Right cardiac atrium (tissue), 5 donors: ENCODE data around the gene TNFSF9. TPM values are rescaled to one million over a fixed set of nuclear protein-coding genes. Genes with fewer than 3 reads are reported as not detected.
"Not testable (repeated sequence)": the region's sequence is repeated elsewhere in the genome, so short reads cannot be mapped to it uniquely, and the experiment has no call there.

Source experiments
- ATAC-seq, 2 donors: fragments of 200-7000 bp; cut with Tn5 transposase; one replicate each; pipeline versions ENCODE4 v1.8.0 to v1.9.1; 2020; ENCODE audit warnings: moderate library complexity in 2 of 2, mild to moderate bottlenecking in 1 of 2
- DNase-seq, 3 donors: peaks; one replicate each; pipeline ENCODE4 v3.0.0-alpha.2; 2020
- H3K27ac ChIP-seq: one replicate; pipeline ENCODE4 v1.5.1; 2013; ENCODE audit warnings: mild to moderate bottlenecking, low read length, control low read depth, moderate library complexity
- H3K27me3 ChIP-seq: one replicate; pipeline ENCODE4 v1.6.1; 2013; ENCODE audit not compliant: control insufficient read depth, insufficient read depth
- H3K4me1 ChIP-seq: one replicate; pipeline ENCODE4 v1.6.1; 2013; ENCODE audit warnings: low read length; ENCODE audit not compliant: control insufficient read depth, insufficient read depth
- H3K4me3 ChIP-seq: one replicate; pipeline ENCODE4 v1.5.1; 2013; ENCODE audit warnings: low read length, control low read depth
- H3K9me3 ChIP-seq: one replicate; pipeline ENCODE4 v1.6.1; 2013; ENCODE audit warnings: low read length; ENCODE audit not compliant: control insufficient read depth
- WGBS: extraction: QIAGEN DNeasy Blood & Tissue Kit; methylation state at CpG from one replicate; pipeline ENCODE4 v1.1.7; 2013; 5-methylcytosine and 5-hydroxymethylcytosine counted together
- intact Hi-C, 4 donors: fragments of 100-400 bp; cut with DNase I; formaldehyde crosslinking; loops; one replicate each; pipeline versions ENCODE4 v1.11.0 to v1.14.0; 2022 to 2023
- polyA plus RNA-seq: library from polyadenylated mRNA; stranded (reverse); fragments of 200-250 nt; gene quantifications from one replicate; pipeline ENCODE4 v1.2.3, GENCODE V29; 2013
- total RNA-seq, 4 donors: library from RNA; stranded (reverse); fragmentation: NEBNext Ultra II Directional; extraction: Animal tissue kit (Norgen Biotek cat#: 25700); gene quantifications; one replicate each; pipeline ENCODE4 v1.2.1, GENCODE V29; 2021
- donor health status: healthy with polysubstance abuse.
- donor health status: DM: no; HTN: yes; CAD: no.
- donor health status: DM: no; HTN: no; CAD: no.
- donor health status: DM: no; HTN: yes; CAD: no; lungs with severe emphysema.
- donor health status: DM: yes; HTN: yes; CAD: no.

Gene TNFSF9
- total and polyA plus RNA-seq, 5 donors: 0.14 to 0.91 (median 0.20) TPM

DNA sequence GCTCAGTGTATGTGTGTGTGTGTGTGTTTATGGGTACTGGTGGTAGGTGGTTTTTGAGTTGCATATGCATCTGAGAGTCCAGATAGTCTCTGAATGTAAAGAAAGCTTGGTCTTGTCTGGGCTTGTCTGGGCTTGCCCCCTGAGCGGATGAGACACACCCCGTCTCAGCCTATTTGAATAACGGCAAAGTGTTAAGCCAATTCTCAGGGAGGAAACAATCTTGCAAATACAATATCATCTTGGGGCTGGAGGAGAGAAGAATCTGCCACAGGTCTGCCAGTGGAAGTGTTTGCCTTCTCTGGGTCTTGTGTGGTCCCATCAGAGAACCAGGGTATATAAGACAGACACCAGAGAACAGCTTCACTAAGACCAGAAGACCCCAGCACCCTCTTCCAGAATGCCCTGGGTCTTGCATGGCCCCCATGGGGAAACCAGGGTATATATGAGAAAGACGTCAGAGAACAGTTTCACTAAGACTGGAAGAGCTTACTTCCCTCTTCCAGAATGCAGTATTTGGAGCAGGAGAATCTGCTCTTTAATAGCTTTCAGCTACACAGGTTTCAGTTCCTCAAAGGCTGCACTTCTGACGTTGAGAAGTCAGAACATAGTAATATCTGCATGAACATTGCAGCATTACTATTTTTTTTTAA is 46.8 kb downstream of the TNFSF9 start:
- Histone ChIP-seq H3K27ac (no peak overlapping the region), H3K4me3 (no peak overlapping the region), H3K9me3 (no peaks in the 10 kb centered on the region), H3K27me3 (no peaks in the 10 kb centered on the region), H3K4me1 (no peaks in the 10 kb centered on the region)
- ATAC-seq (no peak), DNase-seq (no peak)
- 81% methylated on average over 5 of the region's 5 CpGs for WGBS
- intact Hi-C loops: no loop called here

DNA sequence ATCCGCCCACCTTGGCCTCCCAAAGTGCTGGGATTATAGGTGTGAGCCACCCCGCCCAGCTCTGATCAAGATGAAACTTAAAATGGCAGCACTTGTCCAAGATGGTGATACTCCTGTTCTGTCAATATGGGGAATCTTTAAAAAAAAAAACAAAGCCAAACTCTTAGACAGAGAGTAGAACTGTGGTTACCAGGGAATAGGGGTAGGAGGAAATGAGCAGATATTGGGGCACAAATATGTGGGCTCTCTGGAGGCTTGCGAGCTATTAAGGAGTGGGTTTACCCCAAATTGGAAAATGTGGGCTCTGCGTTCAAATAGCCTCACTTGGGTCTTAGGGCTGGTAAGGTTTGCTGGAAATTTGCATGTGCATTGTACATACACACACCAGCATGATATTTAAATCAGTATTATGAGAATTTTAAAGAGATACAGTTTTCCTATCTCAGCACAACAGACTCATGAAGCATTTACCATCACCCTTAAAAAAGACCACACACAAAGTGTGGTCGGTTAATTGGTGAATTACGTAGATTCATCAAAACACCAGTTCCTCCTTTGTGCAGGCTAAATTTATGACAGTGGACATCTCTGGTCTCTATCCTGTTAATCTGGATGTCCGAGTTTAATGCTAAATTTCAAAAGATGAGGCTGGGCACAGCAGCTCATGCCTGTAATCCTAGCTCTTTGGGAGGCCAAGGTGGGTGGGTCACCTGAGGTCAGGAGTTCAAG is 48.8 kb downstream of the TNFSF9 start:
- no peak for ATAC-seq
- no peaks in the 10 kb centered on the region for H3K27me3 ChIP-seq
- H3K9me3 ChIP-seq: no peaks in the 10 kb centered on the region
- no peak overlapping the region for H3K27ac ChIP-seq
- WGBS: 80% methylated on average over 7 of the region's 7 CpGs
- no peak overlapping the region for H3K4me3 ChIP-seq
- intact Hi-C loops: no loop called here
- no peaks in the 10 kb centered on the region for H3K4me1 ChIP-seq
- no peak for DNase-seq

GRCh38 chr19:6580313-6580712 is 49.5 kb downstream of the TNFSF9 start:
- DNase-seq (no peak), ATAC-seq (no peak)
- Histone ChIP-seq H3K27me3 (no peaks in the 10 kb centered on the region), H3K4me3 (no peak overlapping the region), H3K27ac (no peak overlapping the region), H3K4me1 (no peaks in the 10 kb centered on the region), H3K9me3 (no peaks in the 10 kb centered on the region)
- WGBS: 80% methylated on average over 8 of the region's 8 CpGs
- intact Hi-C loops: no loop called here

DNA sequence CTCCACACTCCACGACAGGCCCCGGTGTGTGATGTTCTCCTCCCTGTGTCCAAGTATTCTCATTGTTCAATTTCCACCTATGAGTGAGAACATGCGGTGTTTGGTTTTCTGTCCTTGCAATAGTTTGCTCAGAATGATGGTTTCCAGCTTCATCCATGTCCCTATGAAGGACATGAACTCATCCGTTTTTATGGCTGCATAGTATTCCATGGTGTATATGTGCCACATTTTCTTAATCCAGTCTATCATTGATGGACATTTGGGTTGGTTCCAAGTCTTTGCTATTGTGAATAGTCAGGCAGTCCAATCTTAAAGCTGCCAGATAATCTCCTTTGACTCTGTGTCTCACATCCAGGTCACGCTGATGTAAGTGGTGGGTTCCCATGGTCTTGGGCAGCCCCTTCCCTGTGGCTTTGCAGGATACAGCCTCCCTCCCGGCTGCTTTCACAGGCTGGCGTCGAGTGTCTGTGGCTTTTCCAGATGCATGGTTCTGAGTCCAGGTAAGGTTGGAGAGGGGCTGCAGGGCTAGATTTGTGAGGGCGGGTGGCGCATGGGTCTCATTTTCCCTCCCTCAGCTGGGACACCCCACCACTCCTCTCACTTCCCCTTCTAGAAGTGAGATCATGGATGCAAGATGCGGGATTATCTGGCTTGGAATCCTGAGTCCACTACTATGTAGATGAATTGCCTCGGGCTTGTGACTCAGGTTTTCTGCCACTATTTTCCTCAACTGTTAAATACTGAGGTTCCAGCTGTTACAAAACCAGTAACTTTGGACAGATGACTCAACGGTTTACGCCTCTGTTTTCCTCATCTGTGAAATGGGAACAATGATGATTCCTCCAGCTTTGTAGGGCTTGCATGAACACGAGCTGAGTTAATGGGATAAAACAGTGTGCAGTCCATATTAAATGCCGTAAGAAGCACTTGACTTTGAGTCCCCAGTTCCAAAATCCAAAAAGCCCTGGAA is 52.0 kb downstream of the TNFSF9 start:
- WGBS: 78% methylated on average over 16 of the region's 16 CpGs
- not testable (repeated sequence) for H3K27me3 ChIP-seq

More for the DNA sequence above, 52.0 kb downstream of the TNFSF9 start:
- H3K4me3 ChIP-seq, DNase-seq, H3K4me1 ChIP-seq, H3K27ac ChIP-seq, intact Hi-C loops, H3K9me3 ChIP-seq, ATAC-seq: not testable (repeated sequence)

Other genes starting within 250 kb of the TNFSF9 start
- gene ACER1, start 197.4 kb upstream of the TNFSF9 start, total RNA-seq: not detected
- gene ACER1, start 197.4 kb upstream of the TNFSF9 start, polyA plus RNA-seq: not detected
- 10 to 100 TPM; 61.5 to 79.5 (median 68.6) TPM for gene CLPP, start 169.5 kb upstream of the TNFSF9 start, total RNA-seq
- 73.0 TPM for gene CLPP, start 169.5 kb upstream of the TNFSF9 start, polyA plus RNA-seq
- gene ALKBH7, start 158.2 kb upstream of the TNFSF9 start, total RNA-seq: 100 to 1,000 TPM in 3 of 4 donors, 10 to 100 TPM in 1; 95.6 to 127 (median 119) TPM
- 99.0 TPM for gene ALKBH7, start 158.2 kb upstream of the TNFSF9 start, polyA plus RNA-seq
- 1 to 10 TPM in 2 of 4 donors, under 1 TPM in 2; 0.68 to 1.3 (median 0.99) TPM for gene PSPN, start 155.1 kb upstream of the TNFSF9 start, total RNA-seq
- gene PSPN, start 155.1 kb upstream of the TNFSF9 start, polyA plus RNA-seq: 0.50 TPM
- 10 to 100 TPM; 30.8 to 39.8 (median 34.3) TPM for gene GTF2F1, start 137.9 kb upstream of the TNFSF9 start, total RNA-seq
- gene GTF2F1, start 137.9 kb upstream of the TNFSF9 start, polyA plus RNA-seq: 33.8 TPM
- gene KHSRP, start 106.2 kb upstream of the TNFSF9 start, total RNA-seq: 100 to 1,000 TPM; 105 to 134 (median 112) TPM
- 84.8 TPM for gene KHSRP, start 106.2 kb upstream of the TNFSF9 start, polyA plus RNA-seq
- under 1 TPM; 0.21 to 0.54 (median 0.29) TPM for gene SLC25A41, start 97.3 kb upstream of the TNFSF9 start, total RNA-seq
- gene SLC25A41, start 97.3 kb upstream of the TNFSF9 start, polyA plus RNA-seq: 0.36 TPM
- 10 to 100 TPM; 81.6 to 95.5 (median 89.7) TPM for gene SLC25A23, start 71.2 kb upstream of the TNFSF9 start, total RNA-seq
- gene SLC25A23, start 71.2 kb upstream of the TNFSF9 start, polyA plus RNA-seq: 59.6 TPM
- gene CRB3, start 66.8 kb upstream of the TNFSF9 start, total RNA-seq: not detected
- gene CRB3, start 66.8 kb upstream of the TNFSF9 start, polyA plus RNA-seq: 0.11 TPM
- 1 to 10 TPM in 2 of 4 donors, under 1 TPM in 2; 0.54 to 1.9 (median 1.1) TPM for gene DENND1C, start 49.2 kb upstream of the TNFSF9 start, total RNA-seq
- gene DENND1C, start 49.2 kb upstream of the TNFSF9 start, polyA plus RNA-seq: 0.68 TPM
- gene TUBB4A, start 28.7 kb upstream of the TNFSF9 start, total RNA-seq: 1 to 10 TPM in 3 of 4 donors, under 1 TPM in 1; 0.45 to 7.4 (median 2.7) TPM
- gene TUBB4A, start 28.7 kb upstream of the TNFSF9 start, polyA plus RNA-seq: 2.2 TPM
- gene CD70, start 60.1 kb downstream of the TNFSF9 start, total RNA-seq: not detected
- gene CD70, start 60.1 kb downstream of the TNFSF9 start, polyA plus RNA-seq: not detected
- 1 to 10 TPM in 2 of 4 donors, under 1 TPM in 2; 0.08 to 1.1 (median 0.83) TPM for gene TNFSF14, start 139.1 kb downstream of the TNFSF9 start, total RNA-seq
- gene TNFSF14, start 139.1 kb downstream of the TNFSF9 start, polyA plus RNA-seq: 0.29 TPM
- gene C3, start 189.6 kb downstream of the TNFSF9 start, total RNA-seq: 100 to 1,000 TPM; 136 to 537 (median 382) TPM
- gene C3, start 189.6 kb downstream of the TNFSF9 start, polyA plus RNA-seq: 273 TPM
- 10 to 100 TPM; 28.2 to 38.4 (median 33.0) TPM for gene GPR108, start 206.6 kb downstream of the TNFSF9 start, total RNA-seq
- gene GPR108, start 206.6 kb downstream of the TNFSF9 start, polyA plus RNA-seq: 36.8 TPM
- gene TRIP10, start 208.7 kb downstream of the TNFSF9 start, total RNA-seq: 10 to 100 TPM; 68.8 to 89.5 (median 78.8) TPM
- gene TRIP10, start 208.7 kb downstream of the TNFSF9 start, polyA plus RNA-seq: 92.6 TPM
- gene SH2D3A, start 236.4 kb downstream of the TNFSF9 start, total RNA-seq: under 1 TPM in 2 of 4 donors, not detected in 2; 0.09 to 0.25 TPM
- gene SH2D3A, start 236.4 kb downstream of the TNFSF9 start, polyA plus RNA-seq: 0.54 TPM
- gene VAV1, start 241.7 kb downstream of the TNFSF9 start, total RNA-seq: 1 to 10 TPM; 2.0 to 3.7 (median 3.4) TPM
- gene VAV1, start 241.7 kb downstream of the TNFSF9 start, polyA plus RNA-seq: 0.84 TPM